HG02970 (cell line): ENCODE results near the gene POM121C.
"Not testable (repeated sequence)": the region's sequence is repeated elsewhere in the genome, so short reads cannot be mapped to it uniquely, and the experiment has no call there.

Experiments used
- ATAC-seq: cut with Tn5 transposase; IDR thresholded peaks from one replicate; pipeline ENCODE4 v1.9.1; 2021; ENCODE audit warnings: mild to moderate bottlenecking, moderate library complexity, moderate number of reproducible peaks; ENCODE audit not compliant: unreplicated experiment, low FRiP score

POM121C gene

DNA sequence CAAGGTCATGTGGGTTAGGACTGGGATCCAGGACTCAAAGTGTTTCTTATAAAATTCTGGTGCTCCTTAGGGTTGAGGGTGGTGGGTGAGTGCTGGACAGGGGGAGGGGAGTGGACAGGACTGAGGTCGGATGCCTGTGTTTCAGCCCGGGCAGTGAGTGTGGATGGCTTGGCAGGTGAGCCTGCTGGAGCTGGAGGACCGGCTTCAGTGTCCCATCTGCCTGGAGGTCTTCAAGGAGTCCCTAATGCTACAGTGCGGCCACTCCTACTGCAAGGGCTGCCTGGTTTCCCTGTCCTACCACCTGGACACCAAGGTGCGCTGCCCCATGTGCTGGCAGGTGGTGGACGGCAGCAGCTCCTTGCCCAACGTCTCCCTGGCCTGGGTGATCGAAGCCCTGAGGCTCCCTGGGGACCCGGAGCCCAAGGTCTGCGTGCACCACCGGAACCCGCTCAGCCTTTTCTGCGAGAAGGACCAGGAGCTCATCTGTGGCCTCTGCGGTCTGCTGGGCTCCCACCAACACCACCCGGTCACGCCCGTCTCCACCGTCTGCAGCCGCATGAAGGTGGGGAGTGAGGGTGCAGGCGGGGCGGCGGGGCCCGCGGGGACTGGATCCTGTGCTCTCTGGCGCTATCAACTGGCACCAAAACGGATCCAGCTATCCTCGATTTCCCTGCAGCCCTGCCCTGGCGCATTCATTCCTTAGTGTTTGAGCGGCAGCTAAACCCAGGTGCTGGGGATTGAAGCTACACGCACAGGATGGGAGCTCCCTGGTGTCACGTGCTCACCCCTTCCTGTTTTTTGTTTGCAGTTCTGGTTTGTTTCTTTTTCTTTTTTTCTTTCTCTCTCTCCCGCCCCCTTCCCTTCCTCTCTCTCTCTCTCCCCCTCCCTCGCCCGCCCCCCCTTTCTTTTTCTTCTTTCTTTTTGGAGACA lies 87.1 kb downstream of the POM121C start:
- not testable (repeated sequence) for ATAC-seq

DNA sequence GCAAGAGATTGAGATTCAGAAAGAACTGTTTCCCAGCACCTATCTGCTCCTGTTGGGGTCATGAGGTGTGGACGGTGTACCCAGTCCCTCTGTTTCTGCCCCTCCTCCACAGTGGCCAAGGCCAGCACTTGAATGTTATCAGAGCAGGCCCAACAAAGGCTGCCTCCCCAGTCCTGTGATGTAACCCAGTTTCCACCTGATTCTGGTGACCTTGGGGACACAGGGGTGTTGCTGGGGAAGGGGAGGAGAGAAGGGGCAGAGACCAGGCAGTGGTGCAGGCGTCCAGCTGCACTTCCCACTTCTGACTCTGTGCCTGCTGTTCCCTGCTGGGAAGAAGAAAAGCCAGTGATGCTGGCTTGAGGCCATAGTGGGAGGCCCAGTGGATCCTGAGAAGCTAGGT lies 88.2 kb downstream of the POM121C start:
- ATAC-seq = not testable (repeated sequence)

DNA sequence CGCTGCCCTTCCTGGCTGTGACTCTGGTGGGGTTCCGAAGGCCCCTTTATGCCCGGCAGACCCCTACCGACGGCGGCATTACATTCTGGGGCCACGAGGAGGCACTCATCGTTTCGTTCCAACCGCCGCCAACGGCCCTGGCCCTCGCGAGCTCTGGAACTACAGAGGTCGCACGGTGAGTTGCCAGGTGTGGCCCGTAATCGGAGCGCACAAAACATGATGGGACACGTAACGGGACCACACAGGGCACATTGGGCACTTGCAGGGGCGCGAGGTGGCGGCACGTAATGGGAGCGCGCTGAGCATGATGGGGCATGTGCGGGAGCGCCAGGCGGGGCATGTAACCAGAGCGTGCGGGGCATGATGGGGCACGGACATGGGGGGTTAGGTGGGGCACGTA lies 90.8 kb downstream of the POM121C start, which contains the start of gene TRIM73:
TRIM73 (plus strand) TSS at position 301 of the 400 bp plus-strand sequence. CDS start 3,305 bp downstream, outside the sequence.
- not testable (repeated sequence) for ATAC-seq

DNA sequence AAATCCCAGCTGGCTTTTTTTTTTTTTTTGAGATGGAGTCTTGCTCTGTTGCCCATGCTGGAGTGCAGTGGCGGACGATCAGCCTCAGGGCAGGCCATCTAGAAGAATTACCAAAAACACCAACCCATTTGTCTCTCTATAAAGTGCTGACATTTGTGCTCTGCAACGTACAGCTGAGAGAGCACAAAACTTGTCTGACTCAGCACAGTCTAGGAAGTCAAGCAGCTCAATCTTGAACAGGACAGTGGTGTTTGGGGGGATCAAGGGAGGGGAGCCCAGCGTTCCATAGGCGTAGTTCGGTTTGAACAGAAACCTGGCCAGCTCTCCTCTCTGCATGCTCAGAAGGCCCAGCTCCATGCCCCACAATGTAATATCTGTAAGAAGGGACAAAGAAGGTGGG lies 92.9 kb downstream of the POM121C start:
- not testable (repeated sequence) for ATAC-seq

- ATAC-seq = not testable (repeated sequence)
These were observed 111.4 kb downstream of the POM121C start for GRCh38 chr7:75374519-75375317.

DNA sequence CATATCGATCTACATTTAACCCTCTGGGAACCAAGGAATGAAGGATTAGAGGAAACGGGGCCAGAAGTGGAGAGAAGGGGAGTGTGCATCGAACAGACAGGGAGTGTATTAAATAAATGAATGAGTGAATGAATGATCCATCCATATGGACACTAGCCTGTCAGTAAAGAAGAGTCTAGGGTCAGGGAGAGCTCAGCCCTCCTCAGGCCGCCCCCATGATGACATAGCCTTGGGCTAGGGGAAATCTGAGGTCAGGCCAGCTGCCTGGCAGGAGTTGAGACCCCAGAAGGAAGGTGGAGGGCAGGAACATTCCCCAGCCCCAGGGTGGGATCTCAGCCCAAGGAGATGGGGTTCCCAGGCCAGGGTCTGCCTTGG lies 112.0 kb downstream of the POM121C start:
- ATAC-seq = not testable (repeated sequence)

GRCh38 chr7:75367313-75367712 lies 118.8 kb downstream of the POM121C start:
- not testable (repeated sequence) for ATAC-seq
